SU-DHL-6 (cell line): ENCODE measurements around the gene GSG1L2.

ENCODE experiments used
- H2AFZ ChIP-seq: fragments of 200-600 bp; sonication (generic); 2 replicates; pipeline ENCODE4 v1.6.1; 2014; ENCODE audit warnings: low read depth, mild to moderate bottlenecking, moderate library complexity, mixed read lengths, antibody characterized with exemption, low read length; ENCODE audit not compliant: severe bottlenecking
- H3F3A ChIP-seq: fragments of 200-600 bp; shearing (Covaris generic); 2 replicates; pipeline ENCODE4 v1.6.0; 2016; ENCODE audit warnings: antibody characterized with exemption, mild to moderate bottlenecking; ENCODE audit not compliant: insufficient read depth
- H3K27ac ChIP-seq: fragments of 200-600 bp; sonication (generic); 2 replicates; pipeline ENCODE4 v1.5.1; 2016; ENCODE audit warnings: low read depth, mild to moderate bottlenecking, low read length, moderate library complexity, mixed read lengths
- H3K27me3 ChIP-seq: fragments of 200-600 bp; sonication (generic), shearing (Covaris generic); 2 replicates; pipeline ENCODE4 v1.6.0; 2014; ENCODE audit warnings: mild to moderate bottlenecking, low read length
- H3K36me3 ChIP-seq: fragments of 200-600 bp; sonication (generic); 2 replicates; pipeline ENCODE4 v1.6.1; 2014; ENCODE audit warnings: mild to moderate bottlenecking, low read length, mixed read lengths
- H3K4me2 ChIP-seq: fragments of 300-600, 200-600 bp; shearing (Covaris generic), sonication (generic); 2 replicates; pipeline ENCODE4 v1.6.0; 2014; ENCODE audit warnings: low read length, low read depth, mild to moderate bottlenecking; ENCODE audit not compliant: poor library complexity, severe bottlenecking
- H3K4me3 ChIP-seq: fragments of 200-600 bp; sonication (generic); 2 replicates; pipeline ENCODE4 v1.5.1; 2014; ENCODE audit warnings: antibody characterized with exemption, low read length, mild to moderate bottlenecking, mixed read lengths; ENCODE audit not compliant: insufficient read depth, poor library complexity, severe bottlenecking
- H3K79me2 ChIP-seq: fragments of 200-600 bp; sonication (generic); 2 replicates; pipeline ENCODE4 v1.6.1; 2014; ENCODE audit warnings: mild to moderate bottlenecking, low read length, moderate library complexity; ENCODE audit not compliant: insufficient read depth
- H3K9ac ChIP-seq: fragments of 200-600 bp; sonication (generic); 2 replicates; pipeline ENCODE4 v1.7.0; 2014; ENCODE audit warnings: mild to moderate bottlenecking, low read length
- H3K9me2 ChIP-seq: fragments of 200-600 bp; sonication (generic); replicated peaks from 2 replicates; pipeline ENCODE4 v1.6.1; 2014; ENCODE audit warnings: low read length; ENCODE audit not compliant: insufficient read depth
- H3K9me3 ChIP-seq: fragments of 200-600 bp; sonication (generic); 2 replicates; pipeline ENCODE4 v1.6.1; 2014; ENCODE audit warnings: low read length, mixed read lengths; ENCODE audit not compliant: insufficient read depth
- H4K20me1 ChIP-seq: fragments of 200-600 bp; sonication (generic); 2 replicates; pipeline ENCODE4 v1.6.1; 2014; ENCODE audit warnings: low read depth, mild to moderate bottlenecking, antibody characterized with exemption, low read length, moderate library complexity, mixed read lengths
- EZH2phosphoT487 ChIP-seq: fragments of 200-600 bp; sonication (generic), shearing (Covaris generic); conservative IDR thresholded peaks from 2 replicates; pipeline ENCODE4 v1.6.1; 2018; ENCODE audit warnings: mild to moderate bottlenecking, antibody characterized with exemption, low read length, moderate library complexity, mixed read lengths
- TF ChIP-seq, protein P1 (sequence below): fragments of 200-600 bp; sonication (generic); IDR thresholded peaks from one replicate; pipeline ENCODE4 v1.5.1; 2017; ENCODE audit warnings: antibody characterized with exemption, mild to moderate bottlenecking, low read length, moderate library complexity; ENCODE audit not compliant: insufficient read depth, poor library complexity, severe bottlenecking

The GSG1L2 gene

DNA sequence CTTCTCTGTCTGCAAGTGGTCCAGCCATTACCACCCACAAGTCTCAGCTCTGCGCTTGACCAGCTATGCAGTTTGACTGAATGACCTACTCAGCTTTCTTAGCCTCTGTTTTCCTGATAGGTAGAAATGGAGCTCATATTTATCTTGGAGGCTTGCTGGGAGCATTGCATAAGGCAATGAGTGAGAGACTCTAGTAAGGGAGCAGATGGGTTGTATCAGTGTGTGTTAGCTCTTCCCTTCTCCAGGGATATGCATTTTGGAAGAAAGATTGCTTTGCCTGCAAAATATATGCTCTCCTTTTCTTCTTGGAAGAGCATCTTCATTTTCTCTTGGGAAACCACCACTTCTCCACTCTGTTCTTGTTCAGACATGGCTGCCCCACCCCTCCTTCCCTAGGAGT is 56.6 kb downstream of the GSG1L2 start:
- Histone ChIP-seq H3K4me3 (no peak overlapping the region), H3K4me2 (no peak overlapping the region), H3K27me3 (no peaks in the 10 kb centered on the region), H3K9me3 (no peaks in the 10 kb centered on the region), H4K20me1 (no peaks in the 10 kb centered on the region), H3K9ac (no peak overlapping the region), H2AFZ (no peak overlapping the region), H3K9me2 (no peaks in the 10 kb centered on the region), H3K27ac (no peak overlapping the region), H3K79me2 (no peaks in the 10 kb centered on the region), H3F3A (0 out of 2 replicates have a peak, but pooled peaks cover 6% of the 10 kb centered on the region), H3K36me3 (no peaks in the 10 kb centered on the region)
- TF ChIP-seq, protein P1, sequence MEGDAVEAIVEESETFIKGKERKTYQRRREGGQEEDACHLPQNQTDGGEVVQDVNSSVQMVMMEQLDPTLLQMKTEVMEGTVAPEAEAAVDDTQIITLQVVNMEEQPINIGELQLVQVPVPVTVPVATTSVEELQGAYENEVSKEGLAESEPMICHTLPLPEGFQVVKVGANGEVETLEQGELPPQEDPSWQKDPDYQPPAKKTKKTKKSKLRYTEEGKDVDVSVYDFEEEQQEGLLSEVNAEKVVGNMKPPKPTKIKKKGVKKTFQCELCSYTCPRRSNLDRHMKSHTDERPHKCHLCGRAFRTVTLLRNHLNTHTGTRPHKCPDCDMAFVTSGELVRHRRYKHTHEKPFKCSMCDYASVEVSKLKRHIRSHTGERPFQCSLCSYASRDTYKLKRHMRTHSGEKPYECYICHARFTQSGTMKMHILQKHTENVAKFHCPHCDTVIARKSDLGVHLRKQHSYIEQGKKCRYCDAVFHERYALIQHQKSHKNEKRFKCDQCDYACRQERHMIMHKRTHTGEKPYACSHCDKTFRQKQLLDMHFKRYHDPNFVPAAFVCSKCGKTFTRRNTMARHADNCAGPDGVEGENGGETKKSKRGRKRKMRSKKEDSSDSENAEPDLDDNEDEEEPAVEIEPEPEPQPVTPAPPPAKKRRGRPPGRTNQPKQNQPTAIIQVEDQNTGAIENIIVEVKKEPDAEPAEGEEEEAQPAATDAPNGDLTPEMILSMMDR: no peak
- no peak for TF ChIP-seq EZH2phosphoT487

DNA sequence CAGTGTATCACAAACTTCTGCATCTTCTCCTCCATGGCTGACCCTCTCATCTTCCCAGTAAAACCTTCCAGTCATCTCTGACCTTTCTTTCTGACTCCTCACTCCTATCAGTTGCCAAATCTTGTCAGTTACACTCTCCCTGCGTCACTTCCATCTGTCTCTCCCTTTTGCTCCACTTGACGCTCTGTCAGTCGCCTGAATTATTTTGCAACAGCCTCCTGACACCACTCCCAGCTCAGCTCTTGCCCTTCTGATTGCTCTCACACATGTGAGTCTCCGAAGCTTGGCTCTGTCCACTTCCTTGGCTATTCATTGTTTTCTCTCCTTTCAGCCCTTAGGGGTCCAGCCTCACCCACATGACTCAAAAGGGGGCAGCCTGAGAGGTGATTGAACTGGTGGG is 58.2 kb downstream of the GSG1L2 start:
- H3K4me3 ChIP-seq: no peak overlapping the region
- H3K27ac ChIP-seq: no peak overlapping the region
- no peaks in the 10 kb centered on the region for H3K36me3 ChIP-seq
- H3K79me2 ChIP-seq: no peaks in the 10 kb centered on the region
- 0 out of 2 replicates have a peak, but pooled peaks cover 6% of the 10 kb centered on the region for H3F3A ChIP-seq
- no peaks in the 10 kb centered on the region for H3K9me2 ChIP-seq
- H4K20me1 ChIP-seq: no peaks in the 10 kb centered on the region
- H3K9ac ChIP-seq: no peak overlapping the region
- H3K27me3 ChIP-seq: no peaks in the 10 kb centered on the region
- H2AFZ ChIP-seq: no peak overlapping the region
- TF ChIP-seq, protein P1: no peak
- no peak for TF ChIP-seq EZH2phosphoT487
- no peaks in the 10 kb centered on the region for H3K9me3 ChIP-seq
- H3K4me2 ChIP-seq: no peak overlapping the region

DNA sequence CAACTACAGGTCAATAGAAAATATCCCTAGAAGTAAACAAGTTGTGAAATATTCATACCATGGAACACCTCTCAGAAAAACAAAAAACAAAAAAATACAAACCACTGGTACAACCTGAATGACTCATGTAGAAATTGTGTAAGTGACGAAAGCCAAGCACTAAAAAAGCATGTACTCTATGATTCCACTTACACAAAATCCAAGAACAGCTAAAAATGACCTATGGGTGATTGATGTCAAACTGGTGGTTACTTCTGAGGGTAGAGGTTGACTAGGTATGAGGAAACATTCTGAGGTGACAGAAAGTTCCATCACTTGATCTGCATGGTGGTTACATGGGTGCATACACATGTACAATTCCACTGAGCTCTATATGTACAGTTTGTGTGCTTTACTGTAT is 61.6 kb downstream of the GSG1L2 start:
- TF ChIP-seq EZH2phosphoT487: no peak
- TF ChIP-seq, protein P1: no peak
- Histone ChIP-seq H3K27me3 (no peaks in the 10 kb centered on the region), H3K36me3 (no peaks in the 10 kb centered on the region), H3K9me3 (no peaks in the 10 kb centered on the region), H3K4me3 (no peak overlapping the region), H3K27ac (no peak overlapping the region), H3F3A (0 out of 2 replicates have a peak, but pooled peaks cover 6% of the 10 kb centered on the region), H2AFZ (no peak overlapping the region), H4K20me1 (no peaks in the 10 kb centered on the region), H3K9ac (no peak overlapping the region), H3K79me2 (no peaks in the 10 kb centered on the region), H3K4me2 (no peak overlapping the region), H3K9me2 (no peaks in the 10 kb centered on the region)
